Heart right ventricle (tissue), 16 donors: Measurements from ENCODE around the gene NFATC2IP. TPM values are rescaled to one million over a fixed set of nuclear protein-coding genes. Genes with fewer than 3 reads are reported as not detected.

Experiments used
- ATAC-seq, 8 donors: fragments of 200-7000 bp; cut with Tn5 transposase; one replicate each; pipeline ENCODE4 v1.9.1; 2020; ENCODE audit warnings: mild to moderate bottlenecking in 8 of 8, moderate library complexity in 8 of 8, moderate number of reproducible peaks in 1 of 8
- DNase-seq, 2 donors: peaks; one replicate each; pipeline ENCODE4 v3.0.0-alpha.2; 2020
- H3K27ac ChIP-seq, 10 donors: fragments of 200-600 bp; sonication (generic) in 2 of 10; one replicate each; pipeline versions ENCODE4 v1.5.0 to v1.8.0; 2020 to 2022; ENCODE audit warnings: mild to moderate bottlenecking in 3 of 10
- H3K27me3 ChIP-seq, 7 donors: fragments of 200-600 bp; one replicate each; pipeline ENCODE4 v1.8.0; 2021 to 2022; ENCODE audit warnings: mild to moderate bottlenecking in 2 of 7
- H3K36me3 ChIP-seq, 9 donors: fragments of 200-600 bp; sonication (generic) in 1 of 9; one replicate each; pipeline versions ENCODE4 v1.5.0 to v1.8.0; 2020 to 2022; ENCODE audit warnings: mild to moderate bottlenecking in 2 of 9
- H3K4me1 ChIP-seq, 9 donors: fragments of 200-600 bp; sonication (generic) in 1 of 9; one replicate each; pipeline versions ENCODE4 v1.5.0 to v1.8.0; 2020 to 2022; ENCODE audit warnings: mild to moderate bottlenecking in 4 of 9
- H3K4me3 ChIP-seq, 10 donors: fragments of 200-600 bp; sonication (generic) in 2 of 10; one replicate each; pipeline versions ENCODE4 v1.5.0 to v1.8.0; 2020 to 2022; ENCODE audit warnings: mild to moderate bottlenecking in 7 of 10, moderate library complexity in 2 of 10
- H3K9me3 ChIP-seq, 11 donors: fragments of 200-600 bp in 10 of 11; sonication (generic) in 2 of 11; one replicate each; pipeline versions ENCODE4 v1.5.0 to v1.8.0; 2013 to 2022; ENCODE audit warnings: mild to moderate bottlenecking in 2 of 11, control low read depth in 1 of 11, moderate library complexity in 1 of 11
- CTCF ChIP-seq, 9 donors: fragments of 200-600 bp; sonication (generic) in 2 of 9; IDR thresholded peaks; one replicate each; pipeline versions ENCODE4 v1.5.0 to v1.8.0; 2021 to 2022; ENCODE audit warnings: antibody characterized with exemption in 9 of 9, mild to moderate bottlenecking in 5 of 9, moderate library complexity in 1 of 9
- WGBS, 2 donors: extraction: QIAGEN DNeasy Blood & Tissue Kit; methylation state at CpG; one replicate each; pipeline ENCODE4 v1.1.7; 2013; ENCODE audit warnings: inconsistent platforms in 1 of 2; 5-methylcytosine and 5-hydroxymethylcytosine counted together
- intact Hi-C, 10 donors: fragments of 100-400 bp; cut with DNase I; formaldehyde crosslinking; loops; one replicate each; pipeline versions ENCODE4 v1.11.1 to v1.14.2; 2022
- polyA plus RNA-seq, 2 donors: library from polyadenylated mRNA; stranded (reverse); fragments of 200-250 nt; gene quantifications; one replicate each; pipeline ENCODE4 v1.2.3, GENCODE V29; 2013
- total RNA-seq, 10 donors: library from RNA; stranded (reverse); fragmentation: NEBNext Ultra II Directional in 3 of 10; extraction: Animal tissue kit (Norgen Biotek cat#: 25700) in 3 of 10; gene quantifications; one replicate each; pipeline versions ENCODE4 v1.2.1 to v1.2.4, GENCODE V29; 2021 to 2023
- donor health status: Arrhythmogenic right ventricular cardiomyopathy.
- donor health status: ischemic (EF 13 %, LVEDD 7.1; RV severe dilation, severe dysfunction).
- donor health status: healthy with polysubstance abuse.
- donor health status: DM: no; HTN: yes; CAD: no.
- donor health status: DM: no; HTN: no; CAD: no.
- donor health status: ischemic (EF 25% LVEDD 6.9; RV normal size, moderate dysfunction).
- donor health status: ischemic (EF 25% LVEDD 5.7; RV mildly dilated, moderate dysfunction).
- donor health status: healthy.
- donor health status: DM: yes; HTN: yes; CAD: no.
- donor health status: Ischemic cardiomyopathy.
- donor health status: ischemic (EF 35%, LVEDD 5.7; RV mildly dilated, moderate dysfunction).
- donor health status: nonischemic (EF 11% LVEDD 7.7; RV severe dilation, severe dysfunction).
- donor health status: DM: yes; HTN: yes; CAD: no.
- donor health status: PGD.
- donor health status: ischemic (EF 29% LVEDD 5.4; RV normal size, mild dysfunction).
- donor health status: nonischemic (EF 23%, LVEDD 6.1; RV moderate dilation, normal function).

NFATC2IP gene
- total and polyA plus RNA-seq, 12 donors: 13.8 to 24.4 (median 17.0) TPM

- Histone ChIP-seq H3K36me3 (peaks cover 0 to 8% (median 0%) of the 10 kb centered on the region in 9 donors), H3K9me3 (no peaks in the 10 kb centered on the region), H3K27me3 (no peaks in the 10 kb centered on the region), H3K27ac (no peak overlapping the region), H3K4me3 (no peak overlapping the region), H3K4me1 (peaks cover 2 to 20% (median 11%) of the 10 kb centered on the region in 9 donors)
- DNase-seq (no peak), ATAC-seq (no peak)
- intact Hi-C loops: loop anchor here in 6 of 10 donors (5.0 to 10.0 kb wide), 5 partner anchors 53 to 443 kb away; partner anchors contain the start of genes SH2B1 (in 3 of the 6), ATP2A1 (in 2 of the 6) and ATXN2L (in 2 of the 6)
- WGBS, 2 donors: 83 to 86% methylated on average over 1 of the region's 1 CpG
- no peak for TF ChIP-seq CTCF (IDR thresholded peaks at IDR 0.05)
These were observed 22.9 kb upstream of the NFATC2IP start for GRCh38 chr16:28927815-28928214.

- Histone ChIP-seq H3K36me3 (no peaks in the 10 kb centered on the region), H3K4me1 (peaks cover 0 to 9% (median 3%) of the 10 kb centered on the region in 9 donors), H3K27ac (no peak overlapping the region), H3K9me3 (no peaks in the 10 kb centered on the region), H3K27me3 (no peaks in the 10 kb centered on the region), H3K4me3 (no peak overlapping the region)
- TF ChIP-seq CTCF (IDR thresholded peaks at IDR 0.05): no peak
- DNase-seq (no peak), ATAC-seq (no peak)
- intact Hi-C loops: loop anchor here in 1 of 10 donors (10.0 kb wide), 1 partner anchor 105 kb away; the partner anchor contains the start of gene ATXN2L
- 89 to 93% methylated on average over 3 of the region's 3 CpGs for WGBS, 2 donors
These were observed 20.5 kb upstream of the NFATC2IP start for GRCh38 chr16:28930203-28930602.

GRCh38 chr16:28930652-28931051, 20.1 kb upstream of the NFATC2IP start:
- intact Hi-C loops: loop anchor here in 1 of 10 donors (10.0 kb wide), 1 partner anchor 106 kb away; the partner anchor contains the start of gene ATXN2L
- Histone ChIP-seq H3K36me3 (no peaks in the 10 kb centered on the region), H3K27me3 (no peaks in the 10 kb centered on the region), H3K27ac (no peak overlapping the region), H3K4me3 (no peak overlapping the region), H3K9me3 (no peaks in the 10 kb centered on the region), H3K4me1 (peaks cover 0 to 6% (median 3%) of the 10 kb centered on the region in 9 donors)
- no peak for TF ChIP-seq CTCF (IDR thresholded peaks at IDR 0.05)
- 66 to 79% methylated on average over 3 of the region's 3 CpGs for WGBS, 2 donors
- ATAC-seq (no peak), DNase-seq (no peak)

- no peak for ATAC-seq
- peaks cover 0 to under 1% (median 0%) of the 10 kb centered on the region in 7 donors for H3K27me3 ChIP-seq
- DNase-seq: no peak
- no peaks in the 10 kb centered on the region for H3K9me3 ChIP-seq
- intact Hi-C loops: loop anchor here in 1 of 10 donors (10.0 kb wide), 1 partner anchor 107 kb away; the partner anchor contains the start of gene ATXN2L
- no peaks in the 10 kb centered on the region for H3K36me3 ChIP-seq
- no peak within 1 kb of the TSS for H3K4me3 ChIP-seq
- TF ChIP-seq CTCF (IDR thresholded peaks at IDR 0.05): no peak
- H3K27ac ChIP-seq: no peak within 1 kb of the TSS
- H3K4me1 ChIP-seq: peaks cover 0 to 9% (median 4%) of the 10 kb centered on the region in 9 donors
- 91 to 95% methylated on average over 10 of the region's 10 CpGs for WGBS, 2 donors
These were observed 18.9 kb upstream of the NFATC2IP start, which contains the start of gene CD19 for GRCh38 chr16:28931801-28932225. TSS of gene CD19 (plus strand) at chr16:28931971. CDS start at chr16:28932001, 30 bp downstream.
